OCI-LY7 (cell line): Measurements from ENCODE around the gene RFX7. TPM values are rescaled to one million over a fixed set of nuclear protein-coding genes. Genes with fewer than 3 reads are reported as not detected.

ENCODE experiments used
- BruUV-seq: library from RNA; stranded (reverse); fragments of 400-500 nt; replicated peaks from 2 replicates; lab custom pipeline; 2021; lab: Mats Ljungman, UMichigan
- CTCF ChIA-PET: fragments of 300-600 bp; sonication (Branson Sonifier 250); formaldehyde crosslinking; loops from one replicate; lab custom pipeline; 2022; ENCODE audit warnings: antibody characterized with exemption; ENCODE audit not compliant: unreplicated experiment; lab: Charles Lee
- POLR2A ChIA-PET: fragments of 300-600 bp; sonication (Branson Sonifier 250); formaldehyde crosslinking; loops from one replicate; lab custom pipeline; 2022; ENCODE audit warnings: antibody characterized with exemption; lab: Charles Lee
- DNase-seq: peaks from one replicate; pipeline ENCODE4 v3.0.0-alpha.2; 2015; ENCODE audit warnings: low spot score
- H2AFZ ChIP-seq: fragments of 200-600 bp; sonication (generic), shearing (Covaris generic); 2 replicates; pipeline ENCODE4 v1.6.1; 2014; ENCODE audit warnings: mild to moderate bottlenecking, antibody characterized with exemption, low read length, moderate library complexity
- H3K27ac ChIP-seq: fragments of 200-600 bp; sonication (generic); 2 replicates; pipeline ENCODE4 v1.5.1; 2014; ENCODE audit warnings: mixed run types, low read depth, mild to moderate bottlenecking, moderate library complexity, low read length, inconsistent platforms; ENCODE audit not compliant: poor library complexity, severe bottlenecking
- H3K36me3 ChIP-seq: fragments of 200-600 bp; sonication (generic); 2 replicates; pipeline ENCODE4 v1.6.1; 2014; ENCODE audit warnings: mild to moderate bottlenecking, antibody characterized with exemption, low read length, moderate library complexity, mixed read lengths; ENCODE audit not compliant: insufficient read depth
- H3K4me1 ChIP-seq: fragments of 200-600 bp; sonication (generic); 2 replicates; pipeline ENCODE4 v1.5.1; 2014; ENCODE audit warnings: mild to moderate bottlenecking, low read length; ENCODE audit not compliant: insufficient read depth, poor library complexity, severe bottlenecking
- H3K4me2 ChIP-seq: fragments of 200-600 bp; sonication (generic); 2 replicates; pipeline ENCODE4 v1.6.1; 2014; ENCODE audit warnings: mild to moderate bottlenecking, low read length
- H3K4me3 ChIP-seq: fragments of 200-600 bp; sonication (generic); 2 replicates; pipeline ENCODE4 v1.5.1; 2014; ENCODE audit warnings: mild to moderate bottlenecking, low read depth, low read length; ENCODE audit not compliant: poor library complexity, severe bottlenecking
- H3K79me2 ChIP-seq: fragments of 200-600 bp; sonication (generic); 2 replicates; pipeline ENCODE4 v1.6.1; 2016; ENCODE audit warnings: low read depth, mild to moderate bottlenecking, low read length, moderate library complexity, mixed read lengths; ENCODE audit not compliant: insufficient read depth
- H3K9me2 ChIP-seq: fragments of 200-600 bp; sonication (generic); 2 replicates; pipeline ENCODE4 v1.6.1; 2016; ENCODE audit warnings: mild to moderate bottlenecking, low read length, mixed read lengths; ENCODE audit not compliant: insufficient read depth
- H3K9me3 ChIP-seq: fragments of 200-600 bp; sonication (generic); 2 replicates; pipeline ENCODE4 v1.6.1; 2014; ENCODE audit warnings: mild to moderate bottlenecking, mixed run types, low read length, mixed read lengths
- H4K20me1 ChIP-seq: fragments of 200-600 bp; sonication (generic); 2 replicates; pipeline ENCODE4 v1.6.1; 2014; ENCODE audit warnings: mild to moderate bottlenecking, antibody characterized with exemption, low read length, moderate library complexity, mixed read lengths; ENCODE audit not compliant: insufficient read depth
- CTCF ChIP-seq: fragments of 200-600 bp; sonication (generic); conservative IDR thresholded peaks from 2 replicates; pipeline ENCODE4 v1.5.1; 2014; ENCODE audit warnings: mild to moderate bottlenecking, antibody characterized with exemption, low read length, moderate library complexity, mixed read lengths
- EZH2phosphoT487 ChIP-seq: fragments of 200-600 bp; sonication (generic); IDR thresholded peaks from 2 replicates; pipeline ENCODE4 v1.6.1; 2018; ENCODE audit warnings: low read depth, borderline replicate concordance, mild to moderate bottlenecking, mixed run types, antibody characterized with exemption, low read length, moderate library complexity, mixed read lengths
- intact Hi-C: fragments of 100-400 bp; cut with micrococcal nuclease; formaldehyde crosslinking; loops from one replicate; pipeline ENCODE4 v1.10.0; 2022; ENCODE audit not compliant: unreplicated experiment
- total RNA-seq, 2 experiments: library from RNA; depleted of rRNA in 1 of 2; stranded (reverse); fragments of >200 nt in 1 of 2; shearing (Covaris generic) in 1 of 2; gene quantifications; 2 replicates each; pipeline ENCODE4 v1.2.3, GENCODE V29; 2014 to 2022

RFX7 gene
- total RNA-seq, 2 experiments from 2014 or later, result 10.3 to 33.9 TPM

GRCh38 chr15:56244038-56244810 lies 545 bp upstream of the RFX7 start:
- no TSS peak for BruUV-seq
- POLR2A ChIA-PET, result interaction anchor here (0.5 to 1.4 kb wide), 17 partner anchors 33 to 1462 kb away, joined by 3 to 10 read pairs (median 4); partner anchors contain the start of genes MNS1, POLR2M and TEX9
- H3K27ac ChIP-seq, result peak overlapping the region; percentile 76

GRCh38 chr15:56242576-56243162 lies 1.0 kb downstream of the RFX7 start:
- peak overlapping the region; percentile 80 for H3K27ac ChIP-seq
- peaks cover 27% of the 10 kb centered on the region for H3K36me3 ChIP-seq
- ChIA-PET CTCF (no interaction called here), POLR2A (interaction anchor here (0.6 to 1.0 kb wide), 2 partner anchors 9 to 249 kb away, joined by 3 to 4 read pairs; no protein-coding TSS in a partner anchor)
- no TSS peak for BruUV-seq
- peak overlapping the region; percentile 84 for H3K4me2 ChIP-seq
- peak overlapping the region; percentile 88 for H3K4me3 ChIP-seq
- DNase-seq, result no peak
- TF ChIP-seq CTCF (no peak), EZH2phosphoT487 (no peak)
- 0 out of 2 replicates have a peak, but pooled peaks cover 7% of the 10 kb centered on the region for H3K9me3 ChIP-seq
- H3K4me1 ChIP-seq, result peaks cover 37% of the 10 kb centered on the region
- H2AFZ ChIP-seq, result no peak overlapping the region
- H3K79me2 ChIP-seq, result peaks cover 57% of the 10 kb centered on the region
- H3K9me2 ChIP-seq, result no peaks in the 10 kb centered on the region
- intact Hi-C loops, result loop anchor here (10.0 kb wide), 1 partner anchor 672 kb away; the partner anchor contains the start of gene TCF12
- H4K20me1 ChIP-seq, result 0 out of 2 replicates have a peak, but pooled peaks cover 7% of the 10 kb centered on the region

More at GRCh38 chr15:56244038-56244810, 545 bp upstream of the RFX7 start:
- Histone ChIP-seq H3K4me2 (peak overlapping the region; percentile 86), H3K36me3 (peaks cover 13% of the 10 kb centered on the region; the same call in 1 of the 2 replicates), H2AFZ (peak overlapping the region; percentile 89; the same call in 1 of the 2 replicates), H4K20me1 (0 out of 2 replicates have a peak, but pooled peaks cover 7% of the 10 kb centered on the region), H3K4me3 (peak overlapping the region; percentile 88), H3K79me2 (peaks cover 41% of the 10 kb centered on the region), H3K9me2 (no peaks in the 10 kb centered on the region), H3K4me1 (peaks cover 37% of the 10 kb centered on the region), H3K9me3 (0 out of 2 replicates have a peak, but pooled peaks cover 7% of the 10 kb centered on the region)
- DNase-seq, result peak; percentile 68
- TF ChIP-seq CTCF, result no peak
- TF ChIP-seq EZH2phosphoT487, result no peak
- intact Hi-C loops, result loop anchor here (2.0 to 10.0 kb wide), 2 partner anchors 251 to 671 kb away; partner anchors contain the start of genes NEDD4 and TCF12
- CTCF ChIA-PET, result interaction anchor here (0.9 kb wide), 1 partner anchor 9 kb away, joined by 3 read pairs; no protein-coding TSS in a partner anchor
